Ascending aorta (tissue), 2 donors: ENCODE measurements around the gene OR2AE1. TPM values are rescaled to one million over a fixed set of nuclear protein-coding genes. Genes with fewer than 3 reads are reported as not detected.

Source experiments
- DNase-seq, 2 donors: peaks; one replicate each; pipeline ENCODE4 v3.0.0-alpha.2; 2019; ENCODE audit warnings: low spot score in 2 of 2
- H3K27ac ChIP-seq, 2 donors: fragments of 200-600 bp; sonication (generic); one replicate each; pipeline ENCODE4 v1.5.1; 2016 to 2017; ENCODE audit warnings: mild to moderate bottlenecking in 1 of 2
- H3K27me3 ChIP-seq: fragments of 200-600 bp; sonication (generic); one replicate; pipeline ENCODE4 v1.5.1; 2017
- H3K36me3 ChIP-seq, 2 donors: fragments of 200-600 bp; sonication (generic); one replicate each; pipeline ENCODE4 v1.5.1; 2016
- H3K4me1 ChIP-seq, 2 donors: fragments of 200-600 bp; sonication (generic); one replicate each; pipeline ENCODE4 v1.5.1; 2016 to 2017; ENCODE audit warnings: mild to moderate bottlenecking in 1 of 2
- H3K4me3 ChIP-seq, 2 donors: fragments of 200-600 bp; sonication (generic); one replicate each; pipeline ENCODE4 v1.5.1; 2016 to 2017; ENCODE audit warnings: mild to moderate bottlenecking in 1 of 2
- H3K9me3 ChIP-seq, 2 donors: fragments of 200-600 bp; sonication (generic); one replicate each; pipeline ENCODE4 v1.5.1; 2016
- intact Hi-C: fragments of 100-400 bp; cut with DNase I; formaldehyde crosslinking; loops from one replicate; pipeline ENCODE4 v1.15.1; 2023
- total RNA-seq: library from RNA; depleted of rRNA; stranded (reverse); fragments of >200 nt; gene quantifications from one replicate; pipeline ENCODE4 v1.1.0, GENCODE V29; 2016
- TF ChIP-seq, protein P1 (sequence below), 3 experiments: fragments of 200-600 bp in 2 of 3; fragments of 450-650 bp in 1 of 3; sonication (generic) in 2 of 3; IDR thresholded peaks; one replicate each; pipeline ENCODE4 v1.5.1; 2016 to 2019; ENCODE audit warnings: antibody characterized with exemption in 3 of 3, mild to moderate bottlenecking in 1 of 3, moderate library complexity in 1 of 3

Gene OR2AE1
- total RNA-seq, 1 donor from 2014 or later: not detected

GRCh38 chr7:99839287-99840021, 37.4 kb downstream of the OR2AE1 start:
- no peak for DNase-seq
- no peaks in the 10 kb centered on the region for H3K27me3 ChIP-seq
- no peaks in the 10 kb centered on the region for H3K36me3 ChIP-seq
- TF ChIP-seq, protein P1, sequence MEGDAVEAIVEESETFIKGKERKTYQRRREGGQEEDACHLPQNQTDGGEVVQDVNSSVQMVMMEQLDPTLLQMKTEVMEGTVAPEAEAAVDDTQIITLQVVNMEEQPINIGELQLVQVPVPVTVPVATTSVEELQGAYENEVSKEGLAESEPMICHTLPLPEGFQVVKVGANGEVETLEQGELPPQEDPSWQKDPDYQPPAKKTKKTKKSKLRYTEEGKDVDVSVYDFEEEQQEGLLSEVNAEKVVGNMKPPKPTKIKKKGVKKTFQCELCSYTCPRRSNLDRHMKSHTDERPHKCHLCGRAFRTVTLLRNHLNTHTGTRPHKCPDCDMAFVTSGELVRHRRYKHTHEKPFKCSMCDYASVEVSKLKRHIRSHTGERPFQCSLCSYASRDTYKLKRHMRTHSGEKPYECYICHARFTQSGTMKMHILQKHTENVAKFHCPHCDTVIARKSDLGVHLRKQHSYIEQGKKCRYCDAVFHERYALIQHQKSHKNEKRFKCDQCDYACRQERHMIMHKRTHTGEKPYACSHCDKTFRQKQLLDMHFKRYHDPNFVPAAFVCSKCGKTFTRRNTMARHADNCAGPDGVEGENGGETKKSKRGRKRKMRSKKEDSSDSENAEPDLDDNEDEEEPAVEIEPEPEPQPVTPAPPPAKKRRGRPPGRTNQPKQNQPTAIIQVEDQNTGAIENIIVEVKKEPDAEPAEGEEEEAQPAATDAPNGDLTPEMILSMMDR (IDR thresholded peaks at IDR 0.05): no peak
- no peaks in the 10 kb centered on the region for H3K9me3 ChIP-seq
- intact Hi-C loops: no loop called here
- no peaks in the 10 kb centered on the region for H3K4me1 ChIP-seq
- no peak overlapping the region for H3K4me3 ChIP-seq
- no peak overlapping the region for H3K27ac ChIP-seq

- Histone ChIP-seq H3K4me1 (no peaks in the 10 kb centered on the region), H3K36me3 (no peaks in the 10 kb centered on the region), H3K9me3 (no peaks in the 10 kb centered on the region), H3K27me3 (no peaks in the 10 kb centered on the region), H3K27ac (no peak overlapping the region), H3K4me3 (no peak overlapping the region)
- no peak for DNase-seq
- intact Hi-C loops: no loop called here
- TF ChIP-seq, protein P1 (IDR thresholded peaks at IDR 0.05): peak in 1 of 3 experiments; percentile 29
Measured at GRCh38 chr7:99837649-99838361, 39.0 kb downstream of the OR2AE1 start.

GRCh38 chr7:99835189-99835588, 41.6 kb downstream of the OR2AE1 start:
- H3K27me3 ChIP-seq: no peaks in the 10 kb centered on the region
- DNase-seq: no peak
- intact Hi-C loops: no loop called here
- no peaks in the 10 kb centered on the region for H3K9me3 ChIP-seq
- TF ChIP-seq, protein P1 (IDR thresholded peaks at IDR 0.05): no peak
- no peaks in the 10 kb centered on the region for H3K4me1 ChIP-seq
- H3K27ac ChIP-seq: no peak overlapping the region
- no peaks in the 10 kb centered on the region for H3K36me3 ChIP-seq
- no peak overlapping the region for H3K4me3 ChIP-seq

GRCh38 chr7:99834382-99834781, 42.5 kb downstream of the OR2AE1 start:
- no peak for DNase-seq
- TF ChIP-seq, protein P1 (IDR thresholded peaks at IDR 0.05): no peak

GRCh38 chr7:99833289-99833877, 43.5 kb downstream of the OR2AE1 start:
- TF ChIP-seq, protein P1 (IDR thresholded peaks at IDR 0.05): no peak
- H3K9me3 ChIP-seq: no peaks in the 10 kb centered on the region
- H3K27me3 ChIP-seq: no peaks in the 10 kb centered on the region
- H3K4me3 ChIP-seq: no peak overlapping the region
- no peak for DNase-seq
- intact Hi-C loops: no loop called here
- H3K4me1 ChIP-seq: no peaks in the 10 kb centered on the region
- no peak overlapping the region for H3K27ac ChIP-seq
- no peaks in the 10 kb centered on the region for H3K36me3 ChIP-seq

More at GRCh38 chr7:99834382-99834781, 42.5 kb downstream of the OR2AE1 start:
- no peaks in the 10 kb centered on the region for H3K9me3 ChIP-seq
- H3K36me3 ChIP-seq: no peaks in the 10 kb centered on the region
- intact Hi-C loops: no loop called here
- H3K4me1 ChIP-seq: no peaks in the 10 kb centered on the region
- no peaks in the 10 kb centered on the region for H3K27me3 ChIP-seq
- no peak overlapping the region for H3K4me3 ChIP-seq
- no peak overlapping the region for H3K27ac ChIP-seq
